ENCODE results near the gene MED25. TPM values are rescaled to one million over a fixed set of nuclear protein-coding genes. Genes with fewer than 3 reads are reported as not detected.

The MED25 gene
- total RNA-seq, 1 donor from 2014 or later = 34.5 TPM

- TF ChIP-seq CTCF (IDR thresholded peaks at IDR 0.05; ENCODE audit: insufficient read depth, low read length, poor library complexity, severe bottlenecking) = no peak
- no peaks in the 10 kb centered on the region for H3K27me3 ChIP-seq (ENCODE audit: control insufficient read depth, insufficient read depth, low read length)
- H3K4me3 ChIP-seq (ENCODE audit: low read depth, low read length) = peak overlapping the region; percentile 57
- H3K36me3 ChIP-seq (ENCODE audit: control insufficient read depth, insufficient read depth, low read length) = peaks cover 4% of the 10 kb centered on the region
- DNase-seq (ENCODE audit: low read depth) = no peak
These were observed 52.3 kb downstream of the MED25 start for GRCh38 chr19:49870309-49870901.

GRCh38 chr19:49871349-49871985 is 53.4 kb downstream of the MED25 start:
- no peak for DNase-seq (ENCODE audit: low read depth)
- H3K27me3 ChIP-seq (ENCODE audit: control insufficient read depth, insufficient read depth, low read length) = no peaks in the 10 kb centered on the region
- no peak overlapping the region for H3K4me3 ChIP-seq (ENCODE audit: low read depth, low read length)
- H3K36me3 ChIP-seq (ENCODE audit: control insufficient read depth, insufficient read depth, low read length) = peaks cover 4% of the 10 kb centered on the region
- TF ChIP-seq CTCF (IDR thresholded peaks at IDR 0.05; ENCODE audit: insufficient read depth, low read length, poor library complexity, severe bottlenecking) = no peak

- Histone ChIP-seq H3K4me3 (ENCODE audit: low read depth, low read length) (no peak overlapping the region), H3K36me3 (ENCODE audit: control insufficient read depth, insufficient read depth, low read length) (peaks cover 4% of the 10 kb centered on the region), H3K27me3 (ENCODE audit: control insufficient read depth, insufficient read depth, low read length) (no peaks in the 10 kb centered on the region)
- no peak for DNase-seq (ENCODE audit: low read depth)
- TF ChIP-seq CTCF (IDR thresholded peaks at IDR 0.05; ENCODE audit: insufficient read depth, low read length, poor library complexity, severe bottlenecking) = no peak
These were observed 54.4 kb downstream of the MED25 start for GRCh38 chr19:49872245-49873128.

GRCh38 chr19:49873129-49873521 is 55.0 kb downstream of the MED25 start:
- no peak for DNase-seq (ENCODE audit: low read depth)
- peaks cover 4% of the 10 kb centered on the region for H3K36me3 ChIP-seq (ENCODE audit: control insufficient read depth, insufficient read depth, low read length)
- no peak overlapping the region for H3K4me3 ChIP-seq (ENCODE audit: low read depth, low read length)
- H3K27me3 ChIP-seq (ENCODE audit: control insufficient read depth, insufficient read depth, low read length) = no peaks in the 10 kb centered on the region
- TF ChIP-seq CTCF (IDR thresholded peaks at IDR 0.05; ENCODE audit: insufficient read depth, low read length, poor library complexity, severe bottlenecking) = no peak

GRCh38 chr19:49873834-49874233 is 55.7 kb downstream of the MED25 start:
- no peak for DNase-seq (ENCODE audit: low read depth)
- H3K27me3 ChIP-seq (ENCODE audit: control insufficient read depth, insufficient read depth, low read length) = no peaks in the 10 kb centered on the region
- no peak overlapping the region for H3K4me3 ChIP-seq (ENCODE audit: low read depth, low read length)
- peaks cover 4% of the 10 kb centered on the region for H3K36me3 ChIP-seq (ENCODE audit: control insufficient read depth, insufficient read depth, low read length)
- TF ChIP-seq CTCF (IDR thresholded peaks at IDR 0.05; ENCODE audit: insufficient read depth, low read length, poor library complexity, severe bottlenecking) = no peak

Data from kidney epithelial cell (primary cell).